Liver (tissue), 9 donors: ENCODE measurements around the gene CATSPERE. TPM values are rescaled to one million over a fixed set of nuclear protein-coding genes. Genes with fewer than 3 reads are reported as not detected.

ENCODE experiments used
- DNase-seq: peaks from one replicate; pipeline ENCODE4 v3.0.0-alpha.2; 2017; ENCODE audit warnings: low spot score
- H3K27ac ChIP-seq, 2 donors: one replicate each; pipeline ENCODE4 v1.7.0; 2013; ENCODE audit warnings: inconsistent platforms in 2 of 2, low read length in 2 of 2, control low read depth in 1 of 2, low read depth in 1 of 2, mild to moderate bottlenecking in 1 of 2
- H3K27me3 ChIP-seq, 4 donors: one replicate each; pipeline versions ENCODE4 v1.6.1 to v1.7.0; 2013; ENCODE audit warnings: low read length in 3 of 4, inconsistent platforms in 1 of 4, mild to moderate bottlenecking in 1 of 4, moderate library complexity in 1 of 4; ENCODE audit not compliant: control insufficient read depth in 4 of 4, insufficient read depth in 4 of 4
- H3K36me3 ChIP-seq, 4 donors: one replicate each; pipeline versions ENCODE4 v1.6.1 to v1.7.0; 2013; ENCODE audit warnings: low read length in 3 of 4, mild to moderate bottlenecking in 3 of 4, low read depth in 1 of 4, moderate library complexity in 1 of 4; ENCODE audit not compliant: control insufficient read depth in 4 of 4, insufficient read depth in 3 of 4
- H3K4me1 ChIP-seq, 4 donors: one replicate each; pipeline versions ENCODE4 v1.6.1 to v1.7.0; 2013; ENCODE audit warnings: low read length in 3 of 4, mild to moderate bottlenecking in 3 of 4, moderate library complexity in 1 of 4; ENCODE audit not compliant: control insufficient read depth in 4 of 4, insufficient read depth in 4 of 4
- H3K4me3 ChIP-seq, 3 donors: one replicate each; pipeline versions ENCODE4 v1.6.1 to v1.7.0; 2013; ENCODE audit warnings: low read length in 3 of 3, control low read depth in 1 of 3, low read depth in 1 of 3, mild to moderate bottlenecking in 1 of 3
- H3K9ac ChIP-seq, 2 donors: one replicate each; pipeline ENCODE4 v1.7.0; 2013; ENCODE audit warnings: low read length in 2 of 2, mild to moderate bottlenecking in 2 of 2, moderate library complexity in 2 of 2, control low read depth in 1 of 2, low read depth in 1 of 2
- H3K9me3 ChIP-seq, 4 donors: one replicate each; pipeline versions ENCODE4 v1.6.1 to v1.7.0; 2013; ENCODE audit warnings: low read length in 3 of 4; ENCODE audit not compliant: control insufficient read depth in 4 of 4
- EGR1 ChIP-seq, 2 donors: IDR thresholded peaks; 2 replicates each; pipeline ENCODE4 v1.6.1; 2016 to 2018; ENCODE audit warnings: antibody characterized with exemption in 2 of 2, low read depth in 2 of 2
- FOXA2 ChIP-seq: IDR thresholded peaks from 2 replicates; pipeline ENCODE4 v1.6.1; 2016; ENCODE audit warnings: antibody characterized with exemption
- GABPA ChIP-seq, 2 donors: IDR thresholded peaks in 1 of 2; conservative IDR thresholded peaks in 1 of 2; 2 replicates each; pipeline ENCODE4 v1.6.1; 2016; ENCODE audit warnings: antibody characterized with exemption in 2 of 2, mild to moderate bottlenecking in 1 of 2, moderate library complexity in 1 of 2
- HNF4A ChIP-seq, 2 donors: conservative IDR thresholded peaks; 2 replicates each; pipeline ENCODE4 v1.6.1; 2016; ENCODE audit warnings: antibody characterized with exemption in 2 of 2, mild to moderate bottlenecking in 2 of 2
- MAX ChIP-seq: IDR thresholded peaks from 2 replicates; pipeline ENCODE4 v1.6.1; 2016; ENCODE audit warnings: antibody characterized with exemption
- RAD21 ChIP-seq, 2 donors: IDR thresholded peaks; 2 replicates each; pipeline ENCODE4 v1.6.1; 2016; ENCODE audit warnings: antibody characterized with exemption in 2 of 2, mild to moderate bottlenecking in 2 of 2
- RXRA ChIP-seq, 2 donors: IDR thresholded peaks; 2 replicates each; pipeline ENCODE4 v1.6.1; 2017 to 2018; ENCODE audit warnings: antibody characterized with exemption in 2 of 2, mild to moderate bottlenecking in 1 of 2
- SP1 ChIP-seq: IDR thresholded peaks from 2 replicates; pipeline ENCODE4 v1.6.1; 2018; ENCODE audit warnings: antibody characterized with exemption, mild to moderate bottlenecking
- TAF1 ChIP-seq: conservative IDR thresholded peaks from 2 replicates; pipeline ENCODE4 v1.6.1; 2016; ENCODE audit warnings: antibody characterized with exemption, mild to moderate bottlenecking
- WGBS: extraction: QIAGEN DNeasy Blood & Tissue Kit; methylation state at CpG from one replicate; pipeline ENCODE4 v1.1.7; 2013; 5-methylcytosine and 5-hydroxymethylcytosine counted together
- polyA plus RNA-seq, 2 donors: library from polyadenylated mRNA; stranded (reverse) in 1 of 2; unstranded in 1 of 2; fragments of 200-250 nt in 1 of 2; fragments of >200 nt in 1 of 2; fragmentation: Nextera tagmentation in 1 of 2; extraction: Ambion mirVana in 1 of 2; gene quantifications; one replicate each; pipeline versions ENCODE4 v1.2.1 to v1.2.3, GENCODE V29; 2013 to 2015
- total RNA-seq, 2 donors: library from RNA; depleted of rRNA; stranded (reverse); fragments of >200 nt; gene quantifications; one replicate each; pipeline ENCODE4 v1.2.3, GENCODE V29; 2014
- TF ChIP-seq, protein P1 (sequence below): fragments of 150-350 bp; IDR thresholded peaks from 2 replicates; pipeline ENCODE4 v1.5.1; 2017; ENCODE audit warnings: improper control_type of control experiment, low read depth, low read length; ENCODE audit not compliant: missing input control
- TF ChIP-seq, protein P2 (sequence below): IDR thresholded peaks from 2 replicates; pipeline ENCODE4 v1.6.1; 2016; ENCODE audit warnings: antibody characterized with exemption
- donor health status: healthy.
- donor health status: healthy.
- donor health status: healthy.
- donor health status: healthy.
- donor health status: healthy.

Gene CATSPERE
- total and polyA plus RNA-seq, 4 donors: 0.15 to 0.79 (median 0.53) TPM

DNA sequence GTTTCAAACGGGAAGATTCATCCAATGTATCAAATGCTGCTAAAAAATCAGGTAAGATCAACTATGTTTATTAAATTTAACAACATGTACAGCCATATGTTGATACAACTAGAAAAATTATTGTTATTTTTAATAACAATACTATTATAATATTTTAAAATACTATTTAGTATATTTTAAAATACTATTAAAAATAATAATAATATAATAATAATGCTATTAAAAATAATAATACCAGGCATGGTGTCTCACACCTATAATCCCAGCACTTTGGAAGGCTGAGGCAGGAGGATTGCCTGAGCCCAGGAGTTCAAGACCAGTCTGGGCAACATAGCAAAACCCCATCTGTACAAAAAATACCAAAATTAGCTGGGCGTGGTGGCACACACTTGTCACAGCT lies 54.6 kb downstream of the CATSPERE start:
- Histone ChIP-seq H3K9me3 (peaks cover 0 to 5% (median 0%) of the 10 kb centered on the region in 4 donors), H3K9ac (no peak overlapping the region)
- 86% methylated on average over 2 of the region's 2 CpGs for WGBS

DNA sequence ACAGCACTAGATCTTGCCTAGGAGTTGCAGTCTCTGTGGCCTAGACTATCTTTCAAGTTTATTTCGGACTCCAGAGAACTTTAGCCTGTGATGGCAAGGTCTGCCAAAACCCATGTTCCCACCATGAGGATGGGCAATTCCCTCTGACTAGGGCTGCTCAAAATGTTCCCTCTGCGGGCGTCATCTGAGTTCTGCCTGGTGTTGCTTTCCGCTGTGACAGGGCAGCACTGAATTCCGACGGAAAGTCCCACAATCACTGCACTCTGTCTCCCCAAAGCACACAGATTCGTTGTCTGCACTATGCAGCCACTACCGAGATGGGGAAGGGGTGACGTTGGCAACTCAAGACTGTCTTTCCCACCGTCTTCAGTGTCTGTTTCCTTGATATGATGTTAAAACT lies 75.2 kb downstream of the CATSPERE start:
- Histone ChIP-seq H3K9ac (no peak overlapping the region), H3K36me3 (peaks cover 0 to 2% (median 0%) of the 10 kb centered on the region in 4 donors), H3K4me3 (no peak overlapping the region), H3K27me3 (no peaks in the 10 kb centered on the region), H3K9me3 (peaks cover 0 to 4% (median under 1%) of the 10 kb centered on the region in 4 donors), H3K27ac (no peak overlapping the region), H3K4me1 (no peaks in the 10 kb centered on the region)
- no peak for DNase-seq
- 65% methylated on average over 10 of the region's 10 CpGs for WGBS
- TF ChIP-seq MAX (no peak), HNF4A (conservative IDR thresholded peaks at IDR 0.05) (no peak), GABPA (IDR thresholded peaks at IDR 0.05 in 1 of 2, conservative IDR thresholded peaks at IDR 0.05 in 1 of 2) (no peak), TAF1 (no peak), RAD21 (IDR thresholded peaks at IDR 0.05) (no peak), FOXA2 (no peak), SP1 (no peak)
- TF ChIP-seq, protein P1, sequence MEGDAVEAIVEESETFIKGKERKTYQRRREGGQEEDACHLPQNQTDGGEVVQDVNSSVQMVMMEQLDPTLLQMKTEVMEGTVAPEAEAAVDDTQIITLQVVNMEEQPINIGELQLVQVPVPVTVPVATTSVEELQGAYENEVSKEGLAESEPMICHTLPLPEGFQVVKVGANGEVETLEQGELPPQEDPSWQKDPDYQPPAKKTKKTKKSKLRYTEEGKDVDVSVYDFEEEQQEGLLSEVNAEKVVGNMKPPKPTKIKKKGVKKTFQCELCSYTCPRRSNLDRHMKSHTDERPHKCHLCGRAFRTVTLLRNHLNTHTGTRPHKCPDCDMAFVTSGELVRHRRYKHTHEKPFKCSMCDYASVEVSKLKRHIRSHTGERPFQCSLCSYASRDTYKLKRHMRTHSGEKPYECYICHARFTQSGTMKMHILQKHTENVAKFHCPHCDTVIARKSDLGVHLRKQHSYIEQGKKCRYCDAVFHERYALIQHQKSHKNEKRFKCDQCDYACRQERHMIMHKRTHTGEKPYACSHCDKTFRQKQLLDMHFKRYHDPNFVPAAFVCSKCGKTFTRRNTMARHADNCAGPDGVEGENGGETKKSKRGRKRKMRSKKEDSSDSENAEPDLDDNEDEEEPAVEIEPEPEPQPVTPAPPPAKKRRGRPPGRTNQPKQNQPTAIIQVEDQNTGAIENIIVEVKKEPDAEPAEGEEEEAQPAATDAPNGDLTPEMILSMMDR: no peak
- TF ChIP-seq, protein P2, sequence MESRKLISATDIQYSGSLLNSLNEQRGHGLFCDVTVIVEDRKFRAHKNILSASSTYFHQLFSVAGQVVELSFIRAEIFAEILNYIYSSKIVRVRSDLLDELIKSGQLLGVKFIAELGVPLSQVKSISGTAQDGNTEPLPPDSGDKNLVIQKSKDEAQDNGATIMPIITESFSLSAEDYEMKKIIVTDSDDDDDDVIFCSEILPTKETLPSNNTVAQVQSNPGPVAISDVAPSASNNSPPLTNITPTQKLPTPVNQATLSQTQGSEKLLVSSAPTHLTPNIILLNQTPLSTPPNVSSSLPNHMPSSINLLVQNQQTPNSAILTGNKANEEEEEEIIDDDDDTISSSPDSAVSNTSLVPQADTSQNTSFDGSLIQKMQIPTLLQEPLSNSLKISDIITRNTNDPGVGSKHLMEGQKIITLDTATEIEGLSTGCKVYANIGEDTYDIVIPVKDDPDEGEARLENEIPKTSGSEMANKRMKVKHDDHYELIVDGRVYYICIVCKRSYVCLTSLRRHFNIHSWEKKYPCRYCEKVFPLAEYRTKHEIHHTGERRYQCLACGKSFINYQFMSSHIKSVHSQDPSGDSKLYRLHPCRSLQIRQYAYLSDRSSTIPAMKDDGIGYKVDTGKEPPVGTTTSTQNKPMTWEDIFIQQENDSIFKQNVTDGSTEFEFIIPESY: no peak

More for the DNA sequence above, 54.6 kb downstream of the CATSPERE start:
- H3K36me3 ChIP-seq: peaks cover 0 to 2% (median 0%) of the 10 kb centered on the region in 4 donors
- DNase-seq: no peak
- H3K27me3 ChIP-seq: no peaks in the 10 kb centered on the region
- no peak overlapping the region for H3K27ac ChIP-seq
- no peaks in the 10 kb centered on the region for H3K4me1 ChIP-seq
- no peak overlapping the region for H3K4me3 ChIP-seq
- TF ChIP-seq, protein P2: no peak
- TF ChIP-seq SP1 (no peak), MAX (no peak), RXRA (IDR thresholded peaks at IDR 0.05) (no peak), GABPA (IDR thresholded peaks at IDR 0.05 in 1 of 2, conservative IDR thresholded peaks at IDR 0.05 in 1 of 2) (no peak), EGR1 (IDR thresholded peaks at IDR 0.05; ENCODE audit: low read depth in 2 of 2) (no peak), RAD21 (IDR thresholded peaks at IDR 0.05) (no peak), TAF1 (no peak)
